ENCODE measurements around the gene SLC31A2. TPM values are rescaled to one million over a fixed set of nuclear protein-coding genes. Genes with fewer than 3 reads are reported as not detected.
A peak's percentile ranks its signal among the peaks of the same experiment; 100 is the strongest.

The SLC31A2 gene
- total RNA-seq, 2 donors from 2014 or later: 4.7 to 10.9 TPM

GRCh38 chr9:113187929-113188595 is 37.3 kb downstream of the SLC31A2 start:
- H3K4me3 Mint-ChIP-seq: no peak overlapping the region
- no peak for ATAC-seq (replicated peaks)
- peaks cover 96% of the 10 kb centered on the region for H3K36me3 Mint-ChIP-seq (ENCODE audit: low read depth)
- H3K27me3 Mint-ChIP-seq: no peaks in the 10 kb centered on the region
- no peaks in the 10 kb centered on the region for H3K9me3 Mint-ChIP-seq
- no peaks in the 10 kb centered on the region for H3K4me1 Mint-ChIP-seq
- H3K27ac Mint-ChIP-seq: peak overlapping the region; percentile 37

GRCh38 chr9:113192455-113192854 is 41.6 kb downstream of the SLC31A2 start:
- Mint-ChIP-seq H3K4me3 (no peak overlapping the region), H3K4me1 (no peaks in the 10 kb centered on the region), H3K27me3 (no peaks in the 10 kb centered on the region), H3K27ac (no peak overlapping the region), H3K36me3 (ENCODE audit: low read depth) (peaks cover 94% of the 10 kb centered on the region), H3K9me3 (no peaks in the 10 kb centered on the region)
- ATAC-seq (replicated peaks): no peak

- Mint-ChIP-seq H3K4me1 (no peaks in the 10 kb centered on the region), H3K36me3 (ENCODE audit: low read depth) (peaks cover 99% of the 10 kb centered on the region), H3K4me3 (no peak overlapping the region), H3K27ac (no peak overlapping the region), H3K27me3 (no peaks in the 10 kb centered on the region), H3K9me3 (no peaks in the 10 kb centered on the region)
- no peak for ATAC-seq (replicated peaks)
Measured at GRCh38 chr9:113199683-113200329, 49.0 kb downstream of the SLC31A2 start.

- Mint-ChIP-seq H3K4me1 (no peaks in the 10 kb centered on the region), H3K27me3 (no peaks in the 10 kb centered on the region), H3K36me3 (ENCODE audit: low read depth) (peaks cover 99% of the 10 kb centered on the region), H3K9me3 (no peaks in the 10 kb centered on the region), H3K27ac (no peak overlapping the region), H3K4me3 (no peak overlapping the region)
- no peak for ATAC-seq (replicated peaks)
Measured at GRCh38 chr9:113205432-113205831, 54.6 kb downstream of the SLC31A2 start.

GRCh38 chr9:113205861-113206260 is 55.1 kb downstream of the SLC31A2 start:
- no peaks in the 10 kb centered on the region for H3K4me1 Mint-ChIP-seq
- H3K27ac Mint-ChIP-seq: no peak overlapping the region
- no peaks in the 10 kb centered on the region for H3K27me3 Mint-ChIP-seq
- H3K4me3 Mint-ChIP-seq: no peak overlapping the region
- H3K36me3 Mint-ChIP-seq (ENCODE audit: low read depth): peaks cover 99% of the 10 kb centered on the region
- no peaks in the 10 kb centered on the region for H3K9me3 Mint-ChIP-seq
- no peak for ATAC-seq (replicated peaks)

- peaks cover 91% of the 10 kb centered on the region for H3K36me3 Mint-ChIP-seq (ENCODE audit: low read depth)
Measured at GRCh38 chr9:113210815-113211214, 60.0 kb downstream of the SLC31A2 start.

More at GRCh38 chr9:113210815-113211214, 60.0 kb downstream of the SLC31A2 start:
- Mint-ChIP-seq H3K27me3 (no peaks in the 10 kb centered on the region), H3K4me1 (peaks cover 16% of the 10 kb centered on the region), H3K9me3 (no peaks in the 10 kb centered on the region), H3K27ac (no peak overlapping the region), H3K4me3 (no peak overlapping the region)
- no peak for ATAC-seq (replicated peaks)

Other genes starting within 250 kb of the SLC31A2 start
- gene ZNF883, start 138.8 kb upstream of the SLC31A2 start, total RNA-seq: under 1 TPM; 0.71 to 0.76 TPM
- 1 to 10 TPM; 1.6 to 3.2 TPM for gene ZFP37, start 94.3 kb upstream of the SLC31A2 start, total RNA-seq
- 10 to 100 TPM; 41.2 to 41.5 TPM for gene FKBP15, start 70.3 kb downstream of the SLC31A2 start, total RNA-seq
- 10 to 100 TPM; 13.1 to 17.3 TPM for gene SLC31A1, start 70.5 kb downstream of the SLC31A2 start, total RNA-seq
- gene CDC26, start 124.6 kb downstream of the SLC31A2 start, total RNA-seq: 10 to 100 TPM; 47.0 to 47.9 TPM
- gene PRPF4, start 124.7 kb downstream of the SLC31A2 start, total RNA-seq: 10 to 100 TPM; 41.3 to 51.1 TPM
- 10 to 100 TPM in 1 of 2 donors, 1 to 10 TPM in 1; 1.9 to 10.9 TPM for gene RNF183, start 152.4 kb downstream of the SLC31A2 start, total RNA-seq
- gene WDR31, start 189.3 kb downstream of the SLC31A2 start, total RNA-seq: 1 to 10 TPM; 1.6 to 2.2 TPM
- gene BSPRY, start 198.5 kb downstream of the SLC31A2 start, total RNA-seq: 10 to 100 TPM in 1 of 2 donors, 1 to 10 TPM in 1; 3.2 to 25.9 TPM
- gene HDHD3, start 226.0 kb downstream of the SLC31A2 start, total RNA-seq: 10 to 100 TPM; 15.2 to 19.4 TPM